ENCODE measurements around the gene SMU1.
"Not testable (repeated sequence)": the region's sequence is repeated elsewhere in the genome, so short reads cannot be mapped to it uniquely, and the experiment has no call there.

SMU1 gene

GRCh38 chr9:33105959-33106358 lies 29.5 kb upstream of the SMU1 start:
- peaks cover 9% of the 10 kb centered on the region; the same call in 1 of the 2 replicates for H3K4me1 ChIP-seq (ENCODE audit: control insufficient read depth, insufficient read depth, low read length)
- no peak overlapping the region for H3K9ac ChIP-seq (ENCODE audit: low read depth, low read length)
- H3K27ac ChIP-seq (ENCODE audit: low read depth, low read length) = no peak overlapping the region

GRCh38 chr9:33105504-33105903 lies 29.0 kb upstream of the SMU1 start:
- Histone ChIP-seq H3K27me3 (ENCODE audit: control insufficient read depth, insufficient read depth, low read length) (no peaks in the 10 kb centered on the region), H3K9me3 (ENCODE audit: control insufficient read depth, insufficient read depth, low read length) (no peaks in the 10 kb centered on the region), H3K36me3 (ENCODE audit: control insufficient read depth, insufficient read depth, low read length) (no peaks in the 10 kb centered on the region), H3K9ac (ENCODE audit: low read depth, low read length) (no peak overlapping the region), H3K4me1 (ENCODE audit: control insufficient read depth, insufficient read depth, low read length) (peaks cover 9% of the 10 kb centered on the region; the same call in 1 of the 2 replicates), H3K27ac (ENCODE audit: low read depth, low read length) (no peak overlapping the region), H3K4me3 (ENCODE audit: low read depth, low read length) (no peak overlapping the region)

More at GRCh38 chr9:33105959-33106358, 29.5 kb upstream of the SMU1 start:
- no peak overlapping the region for H3K4me3 ChIP-seq (ENCODE audit: low read depth, low read length)
- H3K27me3 ChIP-seq (ENCODE audit: control insufficient read depth, insufficient read depth, low read length) = no peaks in the 10 kb centered on the region
- no peaks in the 10 kb centered on the region for H3K36me3 ChIP-seq (ENCODE audit: control insufficient read depth, insufficient read depth, low read length)
- H3K9me3 ChIP-seq (ENCODE audit: control insufficient read depth, insufficient read depth, low read length) = no peaks in the 10 kb centered on the region

- Histone ChIP-seq H3K36me3 (ENCODE audit: control insufficient read depth, insufficient read depth, low read length) (no peaks in the 10 kb centered on the region), H3K4me1 (ENCODE audit: control insufficient read depth, insufficient read depth, low read length) (0 out of 2 replicates have a peak, but pooled peaks cover 9% of the 10 kb centered on the region), H3K9me3 (ENCODE audit: control insufficient read depth, insufficient read depth, low read length) (no peaks in the 10 kb centered on the region), H3K4me3 (ENCODE audit: low read depth, low read length) (no peak overlapping the region), H3K27me3 (ENCODE audit: control insufficient read depth, insufficient read depth, low read length) (no peaks in the 10 kb centered on the region), H3K27ac (ENCODE audit: low read depth, low read length) (no peak overlapping the region), H3K9ac (ENCODE audit: low read depth, low read length) (no peak overlapping the region)
These were observed 27.9 kb upstream of the SMU1 start for GRCh38 chr9:33104401-33104800.

- H3K9ac ChIP-seq (ENCODE audit: low read depth, low read length) = no peak overlapping the region
- H3K4me1 ChIP-seq (ENCODE audit: control insufficient read depth, insufficient read depth, low read length) = 0 out of 2 replicates have a peak, but pooled peaks cover 9% of the 10 kb centered on the region
- H3K36me3 ChIP-seq (ENCODE audit: control insufficient read depth, insufficient read depth, low read length) = no peaks in the 10 kb centered on the region
- H3K27me3 ChIP-seq (ENCODE audit: control insufficient read depth, insufficient read depth, low read length) = no peaks in the 10 kb centered on the region
- H3K9me3 ChIP-seq (ENCODE audit: control insufficient read depth, insufficient read depth, low read length) = no peaks in the 10 kb centered on the region
- H3K27ac ChIP-seq (ENCODE audit: low read depth, low read length) = no peak overlapping the region
- no peak overlapping the region for H3K4me3 ChIP-seq (ENCODE audit: low read depth, low read length)
These were observed 27.2 kb upstream of the SMU1 start for GRCh38 chr9:33103501-33104281.

- Histone ChIP-seq H3K9me3 (ENCODE audit: control insufficient read depth, insufficient read depth, low read length) (no peaks in the 10 kb centered on the region), H3K36me3 (ENCODE audit: control insufficient read depth, insufficient read depth, low read length) (no peaks in the 10 kb centered on the region), H3K4me3 (ENCODE audit: low read depth, low read length) (no peak overlapping the region), H3K27ac (ENCODE audit: low read depth, low read length) (no peak overlapping the region), H3K4me1 (ENCODE audit: control insufficient read depth, insufficient read depth, low read length) (0 out of 2 replicates have a peak, but pooled peaks cover 9% of the 10 kb centered on the region), H3K27me3 (ENCODE audit: control insufficient read depth, insufficient read depth, low read length) (no peaks in the 10 kb centered on the region), H3K9ac (ENCODE audit: low read depth, low read length) (no peak overlapping the region)
These were observed 26.2 kb upstream of the SMU1 start for GRCh38 chr9:33102551-33103210.

- 0 out of 2 replicates have a peak, but pooled peaks cover 3% of the 10 kb centered on the region for H3K4me1 ChIP-seq (ENCODE audit: control insufficient read depth, insufficient read depth, low read length)
- no peaks in the 10 kb centered on the region for H3K9me3 ChIP-seq (ENCODE audit: control insufficient read depth, insufficient read depth, low read length)
- no peak overlapping the region for H3K4me3 ChIP-seq (ENCODE audit: low read depth, low read length)
- no peaks in the 10 kb centered on the region for H3K36me3 ChIP-seq (ENCODE audit: control insufficient read depth, insufficient read depth, low read length)
- no peak overlapping the region for H3K27ac ChIP-seq (ENCODE audit: low read depth, low read length)
- H3K27me3 ChIP-seq (ENCODE audit: control insufficient read depth, insufficient read depth, low read length) = no peaks in the 10 kb centered on the region
- H3K9ac ChIP-seq (ENCODE audit: low read depth, low read length) = no peak overlapping the region
These were observed 24.9 kb upstream of the SMU1 start for GRCh38 chr9:33101104-33101951.

- Histone ChIP-seq H3K4me3 (ENCODE audit: low read depth, low read length) (no peak overlapping the region), H3K27me3 (ENCODE audit: control insufficient read depth, insufficient read depth, low read length) (no peaks in the 10 kb centered on the region), H3K9me3 (ENCODE audit: control insufficient read depth, insufficient read depth, low read length) (no peaks in the 10 kb centered on the region), H3K9ac (ENCODE audit: low read depth, low read length) (no peak overlapping the region), H3K36me3 (ENCODE audit: control insufficient read depth, insufficient read depth, low read length) (no peaks in the 10 kb centered on the region), H3K27ac (ENCODE audit: low read depth, low read length) (no peak overlapping the region), H3K4me1 (ENCODE audit: control insufficient read depth, insufficient read depth, low read length) (0 out of 2 replicates have a peak, but pooled peaks cover 3% of the 10 kb centered on the region)
These were observed 23.3 kb upstream of the SMU1 start for GRCh38 chr9:33099754-33100153.

- Histone ChIP-seq H3K9ac (ENCODE audit: low read depth, low read length) (no peak overlapping the region), H3K9me3 (ENCODE audit: control insufficient read depth, insufficient read depth, low read length) (no peaks in the 10 kb centered on the region), H3K4me1 (ENCODE audit: control insufficient read depth, insufficient read depth, low read length) (no peaks in the 10 kb centered on the region), H3K27me3 (ENCODE audit: control insufficient read depth, insufficient read depth, low read length) (no peaks in the 10 kb centered on the region), H3K27ac (ENCODE audit: low read depth, low read length) (no peak overlapping the region), H3K4me3 (ENCODE audit: low read depth, low read length) (no peak overlapping the region), H3K36me3 (ENCODE audit: control insufficient read depth, insufficient read depth, low read length) (no peaks in the 10 kb centered on the region)
These were observed 20.7 kb upstream of the SMU1 start for GRCh38 chr9:33097192-33097591.

GRCh38 chr9:33092634-33093033 lies 16.2 kb upstream of the SMU1 start:
- no peaks in the 10 kb centered on the region for H3K4me1 ChIP-seq (ENCODE audit: control insufficient read depth, insufficient read depth, low read length)
- no peaks in the 10 kb centered on the region for H3K9me3 ChIP-seq (ENCODE audit: control insufficient read depth, insufficient read depth, low read length)
- H3K27me3 ChIP-seq (ENCODE audit: control insufficient read depth, insufficient read depth, low read length) = no peaks in the 10 kb centered on the region
- no peak overlapping the region for H3K9ac ChIP-seq (ENCODE audit: low read depth, low read length)
- H3K27ac ChIP-seq (ENCODE audit: low read depth, low read length) = no peak overlapping the region
- H3K4me3 ChIP-seq (ENCODE audit: low read depth, low read length) = no peak overlapping the region
- no peaks in the 10 kb centered on the region for H3K36me3 ChIP-seq (ENCODE audit: control insufficient read depth, insufficient read depth, low read length)

- H3K36me3 ChIP-seq (ENCODE audit: control insufficient read depth, insufficient read depth, low read length); H3K4me3 ChIP-seq (ENCODE audit: low read depth, low read length); H3K27ac ChIP-seq (ENCODE audit: low read depth, low read length); H3K4me1 ChIP-seq (ENCODE audit: control insufficient read depth, insufficient read depth, low read length); H3K9me3 ChIP-seq (ENCODE audit: control insufficient read depth, insufficient read depth, low read length); H3K27me3 ChIP-seq (ENCODE audit: control insufficient read depth, insufficient read depth, low read length); H3K9ac ChIP-seq (ENCODE audit: low read depth, low read length): not testable (repeated sequence)
These were observed 9.2 kb upstream of the SMU1 start for GRCh38 chr9:33085672-33086071.

Measured in HUES48 (cell line).